Natural killer cell (primary cell): ENCODE measurements around the gene MAP3K4. TPM values are rescaled to one million over a fixed set of nuclear protein-coding genes. Genes with fewer than 3 reads are reported as not detected.

ENCODE experiments used
- ATAC-seq, 3 donors: fragments of 150-1000 bp in 2 of 3; fragments of 200-7000 bp in 1 of 3; cut with Tn5 transposase; 1 replicate in 1 of 3; 2 replicates in 2 of 3; pipeline ENCODE4 v1.10.0; 2021; ENCODE audit warnings: mild to moderate bottlenecking in 2 of 3, moderate library complexity in 2 of 3
- DNase-seq, 2 donors: peaks; one replicate each; pipeline versions ENCODE4 v3.0.0 to v3.0.0-alpha.2; 2013 to 2021; ENCODE audit warnings: mixed read lengths in 1 of 2
- H3K27ac ChIP-seq: one replicate; pipeline ENCODE4 v1.5.1; 2013; ENCODE audit warnings: mild to moderate bottlenecking, low read length
- H3K27me3 ChIP-seq: one replicate; pipeline ENCODE4 v1.6.1; 2013; ENCODE audit warnings: low read length; ENCODE audit not compliant: control insufficient read depth, insufficient read depth
- H3K36me3 ChIP-seq: one replicate; pipeline ENCODE4 v1.6.1; 2013; ENCODE audit warnings: low read length; ENCODE audit not compliant: control insufficient read depth, insufficient read depth
- H3K4me1 ChIP-seq: one replicate; pipeline ENCODE4 v1.6.1; 2013; ENCODE audit warnings: low read length; ENCODE audit not compliant: control insufficient read depth, insufficient read depth
- H3K4me3 ChIP-seq: one replicate; pipeline ENCODE4 v1.5.1; 2013; ENCODE audit warnings: low read length
- H3K9me3 ChIP-seq: one replicate; pipeline ENCODE4 v1.6.1; 2013; ENCODE audit warnings: low read length; ENCODE audit not compliant: control insufficient read depth, insufficient read depth
- H3K27ac Mint-ChIP-seq, 2 donors: one replicate each; pipeline ENCODE4 v1.8.0; 2022; ENCODE audit warnings: mild to moderate bottlenecking in 2 of 2, mixed read lengths in 2 of 2, moderate library complexity in 1 of 2
- H3K27me3 Mint-ChIP-seq, 2 donors: one replicate each; pipeline ENCODE4 v1.8.0; 2022; ENCODE audit warnings: low read depth in 2 of 2, mixed read lengths in 2 of 2
- H3K36me3 Mint-ChIP-seq: one replicate; pipeline ENCODE4 v1.8.0; 2022; ENCODE audit warnings: mixed read lengths
- H3K4me1 Mint-ChIP-seq, 2 donors: one replicate each; pipeline ENCODE4 v1.8.0; 2022; ENCODE audit warnings: mixed read lengths in 2 of 2
- H3K4me3 Mint-ChIP-seq: one replicate; pipeline ENCODE4 v1.8.0; 2022; ENCODE audit warnings: mild to moderate bottlenecking, moderate library complexity, mixed read lengths
- H3K9me3 Mint-ChIP-seq, 2 donors: one replicate each; pipeline ENCODE4 v1.8.0; 2022; ENCODE audit warnings: mixed read lengths in 2 of 2
- CTCF ChIP-seq: fragments of 200-600 bp; IDR thresholded peaks from one replicate; pipeline ENCODE4 v1.8.0; 2022; ENCODE audit warnings: antibody characterized with exemption
- WGBS: methylation state at CpG from one replicate; pipeline ENCODE4 v1.1.7; 2013; ENCODE audit warnings: missing lambda C conversion rate; ENCODE audit not compliant: insufficient coverage; 5-methylcytosine and 5-hydroxymethylcytosine counted together
- intact Hi-C: fragments of 100-400 bp; cut with micrococcal nuclease; formaldehyde crosslinking; loops from one replicate; pipeline ENCODE4 v1.14.2; 2022
- total RNA-seq, 4 donors: library from RNA; stranded (reverse); fragments of 120-200 nt in 1 of 4; gene quantifications; one replicate each; pipeline versions ENCODE4 v1.2.3 to v1.2.4, GENCODE V29; 2013 to 2022

MAP3K4 gene
- total RNA-seq, 3 donors from 2014 or later (not counting 1 experiment from before 2014, with no cell fraction given), result 46.5 to 79.9 (median 67.0) TPM

- H3K27me3 ChIP-seq, result no peaks in the 10 kb centered on the region
- H3K9me3 Mint-ChIP-seq, result no peaks in the 10 kb centered on the region
- H3K4me1 ChIP-seq, result no peaks in the 10 kb centered on the region
- 96% methylated on average over 6 of the region's 6 CpGs for WGBS
- no peak overlapping the region for H3K27ac ChIP-seq
- no peaks in the 10 kb centered on the region for H3K4me1 Mint-ChIP-seq
- no peak overlapping the region for H3K4me3 Mint-ChIP-seq
- no peaks in the 10 kb centered on the region for H3K9me3 ChIP-seq
- no peak overlapping the region for H3K27ac Mint-ChIP-seq
- DNase-seq (no peak), ATAC-seq (no peak)
- H3K36me3 Mint-ChIP-seq, result peaks cover 49% of the 10 kb centered on the region
- H3K27me3 Mint-ChIP-seq, result no peaks in the 10 kb centered on the region
- intact Hi-C loops, result no loop called here
- H3K36me3 ChIP-seq, result peaks cover 78% of the 10 kb centered on the region
- no peak overlapping the region for H3K4me3 ChIP-seq
- TF ChIP-seq CTCF, result no peak
These were observed 100.6 kb downstream of the MAP3K4 start for GRCh38 chr6:161091972-161092701.

GRCh38 chr6:161094955-161095354, 103.4 kb downstream of the MAP3K4 start:
- DNase-seq (no peak), ATAC-seq (no peak)
- WGBS, result 92% methylated on average over 5 of the region's 5 CpGs
- Histone ChIP-seq H3K4me3 (no peak overlapping the region), H3K27ac (no peak overlapping the region), H3K36me3 (peaks cover 67% of the 10 kb centered on the region), H3K4me1 (no peaks in the 10 kb centered on the region), H3K9me3 (no peaks in the 10 kb centered on the region), H3K27me3 (no peaks in the 10 kb centered on the region)
- TF ChIP-seq CTCF, result no peak
- no peaks in the 10 kb centered on the region for H3K9me3 Mint-ChIP-seq
- H3K4me1 Mint-ChIP-seq, result no peaks in the 10 kb centered on the region
- no peak overlapping the region for H3K4me3 Mint-ChIP-seq
- intact Hi-C loops, result no loop called here
- H3K27ac Mint-ChIP-seq, result peak overlapping the region in 1 of 2 donors; percentile 25
- peaks cover 42% of the 10 kb centered on the region for H3K36me3 Mint-ChIP-seq
- no peaks in the 10 kb centered on the region for H3K27me3 Mint-ChIP-seq

- Histone ChIP-seq H3K4me1 (no peaks in the 10 kb centered on the region), H3K27me3 (no peaks in the 10 kb centered on the region), H3K36me3 (peaks cover 67% of the 10 kb centered on the region), H3K27ac (no peak overlapping the region), H3K9me3 (no peaks in the 10 kb centered on the region), H3K4me3 (no peak overlapping the region)
- no peak for ATAC-seq
- intact Hi-C loops, result no loop called here
- Mint-ChIP-seq H3K27me3 (no peaks in the 10 kb centered on the region), H3K4me3 (no peak overlapping the region), H3K4me1 (no peaks in the 10 kb centered on the region), H3K36me3 (peaks cover 42% of the 10 kb centered on the region), H3K27ac (no peak overlapping the region), H3K9me3 (no peaks in the 10 kb centered on the region)
- DNase-seq, result no peak
- TF ChIP-seq CTCF, result no peak
These were observed 104.3 kb downstream of the MAP3K4 start for GRCh38 chr6:161095916-161096315.

- Mint-ChIP-seq H3K4me3 (no peak overlapping the region), H3K9me3 (no peaks in the 10 kb centered on the region), H3K36me3 (peaks cover 30% of the 10 kb centered on the region), H3K27ac (no peak overlapping the region), H3K27me3 (no peaks in the 10 kb centered on the region), H3K4me1 (peaks cover 0 to 6% of the 10 kb centered on the region in 2 donors)
- WGBS, result 98% methylated on average over 7 of the region's 8 CpGs
- Histone ChIP-seq H3K27me3 (no peaks in the 10 kb centered on the region), H3K36me3 (peaks cover 69% of the 10 kb centered on the region), H3K27ac (no peak overlapping the region), H3K4me1 (no peaks in the 10 kb centered on the region), H3K4me3 (no peak overlapping the region), H3K9me3 (no peaks in the 10 kb centered on the region)
- ATAC-seq (no peak), DNase-seq (no peak)
- no peak for TF ChIP-seq CTCF
- intact Hi-C loops, result loop anchor here (2.0 kb wide), 1 partner anchor 271 kb away; no protein-coding TSS in a partner anchor
These were observed 108.5 kb downstream of the MAP3K4 start for GRCh38 chr6:161100072-161100471.
